Lower lobe of right lung (tissue), 2 donors: ENCODE measurements around the gene NFIA. TPM values are rescaled to one million over a fixed set of nuclear protein-coding genes. Genes with fewer than 3 reads are reported as not detected.

ENCODE experiments used
- ATAC-seq, 2 donors: fragments of 200-7000 bp; cut with Tn5 transposase; one replicate each; pipeline ENCODE4 v1.9.1; 2020 to 2022; ENCODE audit warnings: mild to moderate bottlenecking in 2 of 2, moderate library complexity in 2 of 2
- DNase-seq: peaks from one replicate; pipeline ENCODE4 v3.0.0-alpha.2; 2020
- H3K27ac ChIP-seq: fragments of 200-600 bp; one replicate; pipeline ENCODE4 v1.8.0; 2022
- H3K27me3 ChIP-seq: fragments of 200-600 bp; one replicate; pipeline ENCODE4 v1.8.0; 2022; ENCODE audit warnings: low read depth
- H3K36me3 ChIP-seq: fragments of 200-600 bp; one replicate; pipeline ENCODE4 v1.8.0; 2022; ENCODE audit warnings: mild to moderate bottlenecking
- H3K4me1 ChIP-seq: fragments of 200-600 bp; one replicate; pipeline ENCODE4 v1.8.0; 2022
- H3K4me3 ChIP-seq: fragments of 200-600 bp; one replicate; pipeline ENCODE4 v1.8.0; 2022; ENCODE audit warnings: mild to moderate bottlenecking
- H3K9me3 ChIP-seq: fragments of 200-600 bp; one replicate; pipeline ENCODE4 v1.8.0; 2022
- intact Hi-C: fragments of 100-400 bp; cut with DNase I; formaldehyde crosslinking; loops from one replicate; pipeline ENCODE4 v1.11.0; 2022
- total RNA-seq: library from RNA; stranded (reverse); fragmentation: NEBNext Ultra II Directional; extraction: Animal tissue kit (Norgen Biotek cat#: 25700); gene quantifications from one replicate; pipeline ENCODE4 v1.2.1, GENCODE V29; 2021
- TF ChIP-seq, protein P1 (sequence below): fragments of 200-600 bp; IDR thresholded peaks from one replicate; pipeline ENCODE4 v1.8.0; 2022; ENCODE audit warnings: antibody characterized with exemption, mild to moderate bottlenecking
- donor health status: DM: no; HTN: yes; CAD: no; lungs with severe emphysema.

NFIA gene
- total RNA-seq, 1 donor from 2014 or later: 70.0 TPM

GRCh38 chr1:61441723-61442262 is 359.4 kb downstream of the NFIA start:
- H3K4me3 ChIP-seq: no peak overlapping the region
- H3K36me3 ChIP-seq: no peaks in the 10 kb centered on the region
- DNase-seq: no peak
- TF ChIP-seq, protein P1, sequence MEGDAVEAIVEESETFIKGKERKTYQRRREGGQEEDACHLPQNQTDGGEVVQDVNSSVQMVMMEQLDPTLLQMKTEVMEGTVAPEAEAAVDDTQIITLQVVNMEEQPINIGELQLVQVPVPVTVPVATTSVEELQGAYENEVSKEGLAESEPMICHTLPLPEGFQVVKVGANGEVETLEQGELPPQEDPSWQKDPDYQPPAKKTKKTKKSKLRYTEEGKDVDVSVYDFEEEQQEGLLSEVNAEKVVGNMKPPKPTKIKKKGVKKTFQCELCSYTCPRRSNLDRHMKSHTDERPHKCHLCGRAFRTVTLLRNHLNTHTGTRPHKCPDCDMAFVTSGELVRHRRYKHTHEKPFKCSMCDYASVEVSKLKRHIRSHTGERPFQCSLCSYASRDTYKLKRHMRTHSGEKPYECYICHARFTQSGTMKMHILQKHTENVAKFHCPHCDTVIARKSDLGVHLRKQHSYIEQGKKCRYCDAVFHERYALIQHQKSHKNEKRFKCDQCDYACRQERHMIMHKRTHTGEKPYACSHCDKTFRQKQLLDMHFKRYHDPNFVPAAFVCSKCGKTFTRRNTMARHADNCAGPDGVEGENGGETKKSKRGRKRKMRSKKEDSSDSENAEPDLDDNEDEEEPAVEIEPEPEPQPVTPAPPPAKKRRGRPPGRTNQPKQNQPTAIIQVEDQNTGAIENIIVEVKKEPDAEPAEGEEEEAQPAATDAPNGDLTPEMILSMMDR: no peak
- H3K27me3 ChIP-seq: no peaks in the 10 kb centered on the region
- intact Hi-C loops: no loop called here
- no peaks in the 10 kb centered on the region for H3K9me3 ChIP-seq
- H3K4me1 ChIP-seq: peaks cover 28% of the 10 kb centered on the region
- no peak overlapping the region for H3K27ac ChIP-seq
- ATAC-seq: no peak

- TF ChIP-seq, protein P1: no peak
- Histone ChIP-seq H3K9me3 (no peaks in the 10 kb centered on the region), H3K27me3 (no peaks in the 10 kb centered on the region), H3K4me3 (no peak overlapping the region), H3K36me3 (no peaks in the 10 kb centered on the region), H3K27ac (no peak overlapping the region), H3K4me1 (peaks cover 28% of the 10 kb centered on the region)
- no peak for DNase-seq
- no peak for ATAC-seq
- intact Hi-C loops: no loop called here
Observed at GRCh38 chr1:61442544-61442943, 360.2 kb downstream of the NFIA start.

DNA sequence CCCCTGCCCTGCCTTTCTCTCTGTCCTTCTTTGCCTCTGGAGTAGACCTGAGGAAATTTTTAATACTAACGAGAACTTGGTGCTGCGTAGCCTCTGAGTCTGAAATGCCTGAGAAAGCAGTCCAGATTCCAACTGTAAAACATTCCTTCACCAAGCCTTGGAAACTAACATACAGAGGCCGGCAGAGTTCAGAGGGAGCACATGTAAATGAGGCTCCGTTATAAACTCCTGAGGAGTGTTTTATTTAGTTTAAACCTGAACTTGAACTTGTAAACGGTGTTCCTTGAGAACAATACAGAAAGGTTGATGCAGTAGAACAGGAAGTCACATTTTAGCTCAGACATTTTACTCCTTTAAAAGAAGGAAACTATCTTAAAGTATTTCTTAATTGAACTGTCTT is 361.9 kb downstream of the NFIA start:
- DNase-seq: no peak
- no peak for ATAC-seq
- Histone ChIP-seq H3K27ac (no peak overlapping the region), H3K9me3 (no peaks in the 10 kb centered on the region), H3K4me3 (no peak overlapping the region), H3K36me3 (no peaks in the 10 kb centered on the region), H3K4me1 (peaks cover 32% of the 10 kb centered on the region), H3K27me3 (no peaks in the 10 kb centered on the region)
- intact Hi-C loops: no loop called here
- TF ChIP-seq, protein P1: no peak

DNA sequence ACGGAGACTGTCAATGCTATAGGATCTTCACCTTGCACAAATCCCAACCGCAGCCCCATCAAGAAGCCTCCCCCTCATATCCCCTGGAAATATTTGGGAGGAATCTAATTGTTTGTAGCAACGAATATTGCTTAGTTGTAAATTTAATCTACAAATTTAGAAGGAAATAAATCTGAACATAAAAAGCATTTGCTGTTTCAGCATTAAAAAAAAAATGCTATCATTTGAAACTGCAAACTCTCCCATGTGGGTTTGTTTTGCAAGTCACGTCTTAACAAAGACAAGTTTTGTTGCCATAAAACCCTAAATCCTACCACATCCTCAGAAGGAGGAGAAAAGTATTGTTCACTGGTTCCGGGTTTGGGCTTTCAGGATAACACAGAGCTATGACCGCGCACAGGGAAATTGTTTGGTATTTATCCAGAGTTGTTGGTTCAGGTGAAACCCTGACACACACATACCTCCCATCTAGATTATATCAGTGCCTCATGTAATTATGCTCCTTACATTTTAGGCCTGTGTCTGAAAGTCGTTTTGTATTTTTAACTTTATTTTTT is 363.0 kb downstream of the NFIA start:
- Histone ChIP-seq H3K27ac (no peak overlapping the region), H3K4me1 (peaks cover 43% of the 10 kb centered on the region), H3K9me3 (no peaks in the 10 kb centered on the region), H3K4me3 (no peak overlapping the region), H3K36me3 (no peaks in the 10 kb centered on the region), H3K27me3 (no peaks in the 10 kb centered on the region)
- intact Hi-C loops: no loop called here
- ATAC-seq (no peak), DNase-seq (no peak)
- TF ChIP-seq, protein P1: no peak

DNA sequence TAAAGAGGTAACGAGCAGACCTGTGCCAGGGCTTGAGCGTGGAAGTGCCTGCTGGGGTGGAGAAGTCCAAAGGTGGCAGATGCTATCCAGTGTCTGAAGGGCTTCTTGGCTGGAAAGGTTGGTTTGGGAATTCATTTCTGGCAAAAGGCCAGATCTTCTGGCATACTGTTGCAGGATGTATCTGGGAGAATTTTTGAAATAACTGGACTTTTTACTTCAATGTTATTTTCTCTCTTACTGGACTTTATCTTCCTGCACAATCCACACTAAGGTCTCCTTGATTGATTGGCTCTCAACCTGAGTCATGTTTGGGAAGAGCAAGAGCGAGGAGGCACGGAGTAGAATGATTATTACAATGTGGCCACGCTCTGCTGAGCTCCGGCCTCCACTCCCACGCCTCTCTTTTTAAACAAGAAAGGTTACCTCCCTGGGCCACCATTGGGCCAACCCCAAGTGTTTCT is 364.2 kb downstream of the NFIA start:
- intact Hi-C loops: no loop called here
- peaks cover 55% of the 10 kb centered on the region for H3K4me1 ChIP-seq
- DNase-seq (no peak), ATAC-seq (no peak)
- TF ChIP-seq, protein P1: no peak
- no peaks in the 10 kb centered on the region for H3K36me3 ChIP-seq
- no peak overlapping the region for H3K4me3 ChIP-seq
- no peak overlapping the region for H3K27ac ChIP-seq
- no peaks in the 10 kb centered on the region for H3K9me3 ChIP-seq
- no peaks in the 10 kb centered on the region for H3K27me3 ChIP-seq
